GM12878 (cell line): ENCODE results near the gene GNG13. TPM values are rescaled to one million over a fixed set of nuclear protein-coding genes. Genes with fewer than 3 reads are reported as not detected.
A peak's percentile ranks its signal among the peaks of the same experiment; 100 is the strongest.

Source experiments
- ATAC-seq: fragments of 200-7000 bp; cut with Tn5 transposase; 3 replicates; pipeline ENCODE4 v1.9.1; 2020; ENCODE audit warnings: mild to moderate bottlenecking, moderate library complexity
- BruUV-seq: library from RNA; stranded (reverse); fragments of 400-500 nt; replicated peaks from 2 replicates; lab custom pipeline; 2021; lab: Mats Ljungman, UMichigan
- CTCF ChIA-PET: fragments of 300-600 bp; sonication (Branson Sonifier 250); formaldehyde crosslinking; extraction: SDS; loops from one replicate; lab custom pipeline; 2021; ENCODE audit warnings: inconsistent platforms; lab: Yijun Ruan, JAX
- POLR2A ChIA-PET: fragments of 350-600 bp; formaldehyde crosslinking; extraction: SDS; loops from one replicate; lab custom pipeline; 2021; ENCODE audit warnings: inconsistent platforms; lab: Charles Lee
- RAD21 ChIA-PET: fragments of 300-600 bp; sonication (Branson Sonifier 250); formaldehyde crosslinking; loops from one replicate; lab custom pipeline; 2023; ENCODE audit warnings: antibody characterized with exemption; ENCODE audit not compliant: unreplicated experiment; lab: Charles Lee
- SMC1A ChIA-PET: fragments of 300-600 bp; sonication (Branson Sonifier 250); formaldehyde crosslinking; loops from one replicate; lab custom pipeline; 2023; ENCODE audit not compliant: unreplicated experiment, uncharacterized antibody; lab: Charles Lee
- DNase-seq: peaks from one replicate; pipeline ENCODE4 v3.0.0-alpha.2; 2011; ENCODE audit warnings: low read depth, low spot score
- FAIRE-seq: peaks from 3 replicates; lab custom pipeline; 2011; peaks lifted over from hg19 to GRCh38; lab: Jason Lieb, UNC
- H2AFZ ChIP-seq: 2 replicates; pipeline ENCODE4 v1.6.0; 2011; ENCODE audit warnings: low read depth, low read length, control low read depth; ENCODE audit not compliant: control insufficient read depth
- H3K27ac ChIP-seq: 2 replicates; pipeline ENCODE4 v1.5.1; 2011; ENCODE audit warnings: control low read depth; ENCODE audit not compliant: control insufficient read depth, insufficient read depth
- H3K27me3 ChIP-seq, 2 experiments: replicated peaks in 1 of 2; 2 replicates each; pipeline versions ENCODE4 v1.6.0 to v1.6.1; 2011; ENCODE audit warnings: low read length in 1 of 2; ENCODE audit not compliant: control insufficient read depth in 2 of 2, insufficient read depth in 2 of 2
- H3K36me3 ChIP-seq, 2 experiments: 2 replicates each; pipeline ENCODE4 v1.5.1; 2011; ENCODE audit warnings: low read length in 1 of 2; ENCODE audit not compliant: control insufficient read depth in 2 of 2, insufficient read depth in 2 of 2
- H3K4me1 ChIP-seq: 2 replicates; pipeline ENCODE4 v1.6.1; 2011; ENCODE audit warnings: mild to moderate bottlenecking, low read length, moderate library complexity, mixed read lengths; ENCODE audit not compliant: control insufficient read depth, insufficient read depth
- H3K4me2 ChIP-seq: 2 replicates; pipeline ENCODE4 v1.6.0; 2011; ENCODE audit warnings: control low read depth; ENCODE audit not compliant: control insufficient read depth, insufficient read depth
- H3K4me3 ChIP-seq: fragments of 200-600 bp; sonication (generic); 2 replicates; pipeline ENCODE4 v1.5.1; 2016
- H3K79me2 ChIP-seq: 2 replicates; pipeline ENCODE4 v1.6.0; 2011; ENCODE audit warnings: low read length; ENCODE audit not compliant: control insufficient read depth, insufficient read depth
- H3K9ac ChIP-seq: 2 replicates; pipeline ENCODE4 v1.8.0; 2011; ENCODE audit warnings: low read length, control low read depth, mixed read lengths; ENCODE audit not compliant: control insufficient read depth, insufficient read depth
- H3K9me3 ChIP-seq: replicated peaks from 3 replicates; pipeline ENCODE4 v1.5.1; 2011; ENCODE audit warnings: mild to moderate bottlenecking, low read length; ENCODE audit not compliant: control insufficient read depth, insufficient read depth
- H4K20me1 ChIP-seq: 2 replicates; pipeline ENCODE4 v1.6.0; 2011; ENCODE audit not compliant: control insufficient read depth, insufficient read depth
- BACH1 ChIP-seq: fragments of 450-650 bp; IDR thresholded peaks from 2 replicates; pipeline ENCODE4 v1.6.1; 2017; ENCODE audit warnings: mild to moderate bottlenecking, borderline replicate concordance
- CREB1 ChIP-seq: IDR thresholded peaks from 2 replicates; pipeline ENCODE4 v1.6.1; 2012; ENCODE audit warnings: low read depth, mild to moderate bottlenecking, inconsistent platforms
- DPF2 ChIP-seq: fragments of 450-650 bp; IDR thresholded peaks from 2 replicates; pipeline ENCODE4 v1.6.1; 2017; ENCODE audit warnings: mild to moderate bottlenecking
- PML ChIP-seq: IDR thresholded peaks from 2 replicates; pipeline ENCODE4 v1.6.1; 2012; ENCODE audit warnings: low read length, inconsistent platforms
- RAD51 ChIP-seq: fragments of 450-650 bp; IDR thresholded peaks from 2 replicates; pipeline ENCODE4 v1.6.1; 2016; ENCODE audit warnings: moderate library complexity, mild to moderate bottlenecking, inconsistent platforms
- SIN3A ChIP-seq: IDR thresholded peaks from 2 replicates; pipeline ENCODE4 v1.6.1; 2012; ENCODE audit warnings: low read depth, low read length, improper control_type of control experiment
- SIX5 ChIP-seq: IDR thresholded peaks from 2 replicates; pipeline ENCODE4 v1.6.1; 2011; ENCODE audit warnings: mild to moderate bottlenecking, low read depth, low read length, moderate library complexity; ENCODE audit not compliant: severe bottlenecking
- TCF3 ChIP-seq: IDR thresholded peaks from 2 replicates; pipeline ENCODE4 v1.6.1; 2012; ENCODE audit warnings: low read depth, mild to moderate bottlenecking, low read length, borderline replicate concordance; ENCODE audit not compliant: insufficient read depth
- YBX1 ChIP-seq: fragments of 450-650 bp; IDR thresholded peaks from 2 replicates; pipeline ENCODE4 v1.6.1; 2016; ENCODE audit warnings: antibody characterized with exemption
- WGBS: methylation state at CpG from one replicate; pipeline ENCODE4 v1.1.6; 2016; ENCODE audit warnings: low lambda C conversion rate; ENCODE audit not compliant: insufficient replicate concordance, insufficient coverage; ENCODE audit errors: missing lambda C conversion rate; 5-methylcytosine and 5-hydroxymethylcytosine counted together
- in situ Hi-C: fragments of 300-500 bp; cut with MboI; formaldehyde crosslinking; loops from 9 replicates; pipeline ENCODE4 v1.14.3; 2018; ENCODE audit warnings: mixed read lengths
- intact Hi-C: fragments of 100-400 bp; cut with micrococcal nuclease; formaldehyde crosslinking; loops from one replicate; pipeline ENCODE4 v1.14.2; 2022; ENCODE audit not compliant: unreplicated experiment
- polyA plus RNA-seq, 11 experiments: library from polyadenylated mRNA; depleted of rRNA in 4 of 11; unstranded in 6 of 11; stranded (reverse) in 5 of 11; fragments of >200 nt; fragmentation: Nextera tagmentation in 4 of 11; fragmentation: Illumina TruSeq in 1 of 11; extraction: Ambion mirVana in 4 of 11; extraction: Trizol in 1 of 11; gene quantifications; 1 replicate in 1 of 11; 2 replicates in 10 of 11; pipeline versions ENCODE4 v1.2.1 to v1.2.3, GENCODE V29; 2011 to 2016; ENCODE audit warnings: inconsistent platforms in 2 of 11, missing spikeins in 2 of 11, low read depth in 1 of 11
- total RNA-seq, 4 experiments: library from RNA; depleted of rRNA in 3 of 4; stranded (reverse); fragments of >200 nt in 3 of 4; fragmentation: Illumina TruSeq in 1 of 4; extraction: Trizol in 1 of 4; gene quantifications; 2 replicates each; pipeline versions ENCODE4 v1.2.1 to v1.2.3, GENCODE V29; 2013 to 2021
- TF ChIP-seq, protein P1 (sequence below): fragments of 150-350 bp; IDR thresholded peaks from 2 replicates; pipeline ENCODE4 v1.6.1; 2016; ENCODE audit warnings: low read depth, low read length
- TF ChIP-seq, protein P2 (sequence below): fragments of 450-650 bp; IDR thresholded peaks from 2 replicates; pipeline ENCODE4 v1.6.1; 2016; ENCODE audit warnings: mild to moderate bottlenecking

GNG13 gene
- total and polyA plus RNA-seq, 10 of the 15 experiments (the other 5 are each of a cell fraction or from before 2014, with no cell fraction given), result not detected

DNA sequence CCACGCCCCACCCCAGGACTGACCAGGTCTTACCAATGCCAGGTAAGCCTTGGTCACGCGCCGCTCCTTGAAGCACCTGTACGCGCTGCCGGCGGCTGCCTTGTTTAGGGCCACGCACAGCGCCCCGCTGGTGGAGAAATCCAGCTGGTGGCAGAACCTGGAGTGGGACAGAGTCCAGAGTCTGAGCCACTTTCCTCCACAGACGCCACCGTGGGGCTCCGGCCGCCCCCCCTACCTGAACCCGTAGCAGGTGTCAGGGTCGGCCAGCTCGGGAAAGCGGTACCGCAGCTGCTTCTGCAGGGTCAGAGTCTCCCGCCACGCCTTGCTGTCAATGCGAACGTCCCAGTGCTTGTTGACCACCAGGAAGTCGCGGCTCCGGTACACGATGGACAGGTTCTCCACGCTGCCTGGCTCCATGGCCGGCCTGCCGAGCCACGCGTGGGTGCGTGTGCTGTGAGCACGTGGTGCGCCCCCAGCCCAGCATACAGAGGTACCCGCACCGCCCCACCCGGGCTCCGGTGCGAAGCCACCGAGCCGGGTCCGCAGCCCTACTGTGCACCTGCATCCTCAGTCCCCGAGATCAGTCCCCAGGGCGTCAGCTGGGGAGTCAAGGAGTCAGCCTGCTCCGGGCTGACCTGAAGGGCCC is 13.1 kb downstream of the GNG13 start:
- ATAC-seq (no peak), DNase-seq (no peak), FAIRE-seq (no peak)
- peaks cover 0 to 18% of the 10 kb centered on the region in 2 experiments; a peak in 2 of 4 replicates for H3K36me3 ChIP-seq
- ChIA-PET SMC1A (interaction anchor here (0.6 kb wide), 1 partner anchor 40 kb away, joined by 3 read pairs; no protein-coding TSS in a partner anchor), RAD21 (interaction anchor here (1.3 to 1.6 kb wide), 3 partner anchors 50 to 75 kb away, joined by 5 to 10 read pairs (median 10); partner anchors contain the start of gene ANTKMT), POLR2A (interaction anchor here (2.1 kb wide), 1 partner anchor 67 kb away, joined by 12 read pairs; the partner anchor contains the start of gene ANTKMT), CTCF (interaction anchor here (5.2 kb wide), 1 partner anchor 75 kb away, joined by 32 read pairs; no protein-coding TSS in a partner anchor)
- peaks cover 9% of the 10 kb centered on the region for H3K4me1 ChIP-seq
- intact Hi-C loops, result loop anchor here (5.0 kb wide), 1 partner anchor 45 kb away; the partner anchor contains the start of gene CIAO3
- H2AFZ ChIP-seq, result 0 out of 2 replicates have a peak overlapping the region, but pooled peaks have one; percentile 74
- H3K4me3 ChIP-seq, result peak overlapping the region; percentile 89
- H3K79me2 ChIP-seq, result peaks cover 24% of the 10 kb centered on the region
- no peaks in the 10 kb centered on the region for H3K27me3 ChIP-seq
- 0 out of 2 replicates have a peak, but pooled peaks have one; percentile 23 for TF ChIP-seq SIN3A
- TF ChIP-seq YBX1, result no peak
- TF ChIP-seq RAD51, result no peak
- no peak for TF ChIP-seq BACH1
- 0 out of 2 replicates have a peak, but pooled peaks have one; percentile 23 for TF ChIP-seq DPF2
- TF ChIP-seq TCF3, result no peak
- TF ChIP-seq, protein P1, sequence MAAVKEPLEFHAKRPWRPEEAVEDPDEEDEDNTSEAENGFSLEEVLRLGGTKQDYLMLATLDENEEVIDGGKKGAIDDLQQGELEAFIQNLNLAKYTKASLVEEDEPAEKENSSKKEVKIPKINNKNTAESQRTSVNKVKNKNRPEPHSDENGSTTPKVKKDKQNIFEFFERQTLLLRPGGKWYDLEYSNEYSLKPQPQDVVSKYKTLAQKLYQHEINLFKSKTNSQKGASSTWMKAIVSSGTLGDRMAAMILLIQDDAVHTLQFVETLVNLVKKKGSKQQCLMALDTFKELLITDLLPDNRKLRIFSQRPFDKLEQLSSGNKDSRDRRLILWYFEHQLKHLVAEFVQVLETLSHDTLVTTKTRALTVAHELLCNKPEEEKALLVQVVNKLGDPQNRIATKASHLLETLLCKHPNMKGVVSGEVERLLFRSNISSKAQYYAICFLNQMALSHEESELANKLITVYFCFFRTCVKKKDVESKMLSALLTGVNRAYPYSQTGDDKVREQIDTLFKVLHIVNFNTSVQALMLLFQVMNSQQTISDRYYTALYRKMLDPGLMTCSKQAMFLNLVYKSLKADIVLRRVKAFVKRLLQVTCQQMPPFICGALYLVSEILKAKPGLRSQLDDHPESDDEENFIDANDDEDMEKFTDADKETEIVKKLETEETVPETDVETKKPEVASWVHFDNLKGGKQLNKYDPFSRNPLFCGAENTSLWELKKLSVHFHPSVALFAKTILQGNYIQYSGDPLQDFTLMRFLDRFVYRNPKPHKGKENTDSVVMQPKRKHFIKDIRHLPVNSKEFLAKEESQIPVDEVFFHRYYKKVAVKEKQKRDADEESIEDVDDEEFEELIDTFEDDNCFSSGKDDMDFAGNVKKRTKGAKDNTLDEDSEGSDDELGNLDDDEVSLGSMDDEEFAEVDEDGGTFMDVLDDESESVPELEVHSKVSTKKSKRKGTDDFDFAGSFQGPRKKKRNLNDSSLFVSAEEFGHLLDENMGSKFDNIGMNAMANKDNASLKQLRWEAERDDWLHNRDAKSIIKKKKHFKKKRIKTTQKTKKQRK, result no peak
- TF ChIP-seq PML, result no peak
- no peak for TF ChIP-seq SIX5
- TF ChIP-seq, protein P2, sequence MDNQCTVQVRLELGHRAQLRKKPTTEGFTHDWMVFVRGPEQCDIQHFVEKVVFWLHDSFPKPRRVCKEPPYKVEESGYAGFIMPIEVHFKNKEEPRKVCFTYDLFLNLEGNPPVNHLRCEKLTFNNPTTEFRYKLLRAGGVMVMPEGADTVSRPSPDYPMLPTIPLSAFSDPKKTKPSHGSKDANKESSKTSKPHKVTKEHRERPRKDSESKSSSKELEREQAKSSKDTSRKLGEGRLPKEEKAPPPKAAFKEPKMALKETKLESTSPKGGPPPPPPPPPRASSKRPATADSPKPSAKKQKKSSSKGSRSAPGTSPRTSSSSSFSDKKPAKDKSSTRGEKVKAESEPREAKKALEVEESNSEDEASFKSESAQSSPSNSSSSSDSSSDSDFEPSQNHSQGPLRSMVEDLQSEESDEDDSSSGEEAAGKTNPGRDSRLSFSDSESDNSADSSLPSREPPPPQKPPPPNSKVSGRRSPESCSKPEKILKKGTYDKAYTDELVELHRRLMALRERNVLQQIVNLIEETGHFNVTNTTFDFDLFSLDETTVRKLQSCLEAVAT, result 0 out of 2 replicates have a peak, but pooled peaks have one; percentile 28
- TF ChIP-seq CREB1, result no peak
- no peaks in the 10 kb centered on the region for H3K9me3 ChIP-seq
- H3K4me2 ChIP-seq, result peak overlapping the region; percentile 85
- H4K20me1 ChIP-seq, result no peaks in the 10 kb centered on the region
- peak overlapping the region; percentile 90 for H3K9ac ChIP-seq
- WGBS, result 34% methylated on average over 41 of the region's 47 CpGs
- no TSS peak for BruUV-seq
- in situ Hi-C loops, result loop anchor here (5.0 kb wide), 2 partner anchors 45 to 75 kb away; partner anchors contain the start of gene CIAO3
- peak overlapping the region; percentile 69 for H3K27ac ChIP-seq
